ENCODE data around the gene EPHA8. TPM values are rescaled to one million over a fixed set of nuclear protein-coding genes. Genes with fewer than 3 reads are reported as not detected.

EPHA8 gene
- polyA plus RNA-seq, 1 of the 3 experiments (the other 2 are of a cell fraction) = 0.02 TPM

- no peak for TF ChIP-seq TAF1 (IDR thresholded peaks at IDR 0.05; ENCODE audit: borderline replicate concordance, low read depth, low read length)
- no peak for TF ChIP-seq RCOR1 (IDR thresholded peaks at IDR 0.05; ENCODE audit: low read length)
- no peak for TF ChIP-seq POLR2AphosphoS5 (IDR thresholded peaks at IDR 0.05; ENCODE audit: low read depth, low read length)
- TF ChIP-seq NRF1 (IDR thresholded peaks at IDR 0.05; ENCODE audit: low read depth, low read length) = no peak
- TF ChIP-seq JUND (IDR thresholded peaks at IDR 0.05) = no peak
- TF ChIP-seq RFX5 (IDR thresholded peaks at IDR 0.05; ENCODE audit: low read length) = no peak
- no peak for TF ChIP-seq SMC3 (IDR thresholded peaks at IDR 0.05; ENCODE audit: low read depth, low read length)
- no peak for TF ChIP-seq TEAD4 (IDR thresholded peaks at IDR 0.05; ENCODE audit: borderline replicate concordance, insufficient read depth)
- no peak for TF ChIP-seq MEF2A (IDR thresholded peaks at IDR 0.05; ENCODE audit: borderline replicate concordance, low read depth)
- TF ChIP-seq CHD2 (IDR thresholded peaks at IDR 0.05; ENCODE audit: low read length, partially characterized antibody) = no peak
- TF ChIP-seq, protein P1, sequence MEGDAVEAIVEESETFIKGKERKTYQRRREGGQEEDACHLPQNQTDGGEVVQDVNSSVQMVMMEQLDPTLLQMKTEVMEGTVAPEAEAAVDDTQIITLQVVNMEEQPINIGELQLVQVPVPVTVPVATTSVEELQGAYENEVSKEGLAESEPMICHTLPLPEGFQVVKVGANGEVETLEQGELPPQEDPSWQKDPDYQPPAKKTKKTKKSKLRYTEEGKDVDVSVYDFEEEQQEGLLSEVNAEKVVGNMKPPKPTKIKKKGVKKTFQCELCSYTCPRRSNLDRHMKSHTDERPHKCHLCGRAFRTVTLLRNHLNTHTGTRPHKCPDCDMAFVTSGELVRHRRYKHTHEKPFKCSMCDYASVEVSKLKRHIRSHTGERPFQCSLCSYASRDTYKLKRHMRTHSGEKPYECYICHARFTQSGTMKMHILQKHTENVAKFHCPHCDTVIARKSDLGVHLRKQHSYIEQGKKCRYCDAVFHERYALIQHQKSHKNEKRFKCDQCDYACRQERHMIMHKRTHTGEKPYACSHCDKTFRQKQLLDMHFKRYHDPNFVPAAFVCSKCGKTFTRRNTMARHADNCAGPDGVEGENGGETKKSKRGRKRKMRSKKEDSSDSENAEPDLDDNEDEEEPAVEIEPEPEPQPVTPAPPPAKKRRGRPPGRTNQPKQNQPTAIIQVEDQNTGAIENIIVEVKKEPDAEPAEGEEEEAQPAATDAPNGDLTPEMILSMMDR (IDR thresholded peaks at IDR 0.05) = no peak
Observed at GRCh38 chr1:22576617-22577016, 13.3 kb downstream of the EPHA8 start (continued).

GRCh38 chr1:22578732-22579361, 15.6 kb downstream of the EPHA8 start:
- Histone ChIP-seq H3K79me2 (ENCODE audit: insufficient read depth) (no peaks in the 10 kb centered on the region), H3K9me2 (no peaks in the 10 kb centered on the region), H3K27ac (ENCODE audit: low read depth in 2 of 2, low read length in 1 of 2) (peak overlapping the region in 1 of 2 experiments; percentile 74; a peak in 1 of 4 replicates), H3K36me3 (replicated peaks in 1 of 2; ENCODE audit: control insufficient read depth in 1 of 2, insufficient read depth in 2 of 2, low read length in 1 of 2) (no peaks in the 10 kb centered on the region), H3K4me2 (no peak overlapping the region), H3F3A (replicated peaks; ENCODE audit: insufficient read depth) (peaks cover 17% of the 10 kb centered on the region), H3K27me3 (ENCODE audit: insufficient read depth) (peaks cover 4% of the 10 kb centered on the region), H3K9me3 (no peaks in the 10 kb centered on the region), H3K4me3 (ENCODE audit: low read depth in 2 of 2, low read length in 1 of 2) (no peak overlapping the region), H3K9ac (no peak overlapping the region), H3K4me1 (ENCODE audit: control insufficient read depth in 1 of 2, insufficient read depth in 2 of 2, low read depth in 1 of 2, low read length in 1 of 2) (peaks cover 0 to 37% of the 10 kb centered on the region in 2 experiments; a peak in 2 of 4 replicates), H4K20me1 (ENCODE audit: insufficient read depth) (no peaks in the 10 kb centered on the region), H2AFZ (ENCODE audit: low read depth) (no peak overlapping the region)
- WGBS (ENCODE audit: low lambda C conversion rate) = 54% methylated on average over 12 of the region's 12 CpGs
- ChIA-PET CTCF (interaction anchor here (1.2 to 2.2 kb wide), 3 partner anchors 47 to 126 kb away, joined by 3 to 10 read pairs (median 3); no protein-coding TSS in a partner anchor), POLR2A (no interaction called here)
- DNase-seq = no peak
- TF ChIP-seq EZH2phosphoT487 (IDR thresholded peaks at IDR 0.05; ENCODE audit: borderline replicate concordance, low read depth) = no peak
- TF ChIP-seq CHD2 (IDR thresholded peaks at IDR 0.05; ENCODE audit: low read length, partially characterized antibody) = no peak
- TF ChIP-seq MAX (IDR thresholded peaks at IDR 0.05; ENCODE audit: low read depth) = no peak
- no peak for TF ChIP-seq RFX5 (IDR thresholded peaks at IDR 0.05; ENCODE audit: low read length)
- no peak for TF ChIP-seq RCOR1 (IDR thresholded peaks at IDR 0.05; ENCODE audit: low read length)
- no peak for TF ChIP-seq GATA2 (CRISPR knock-in tag; IDR thresholded peaks at IDR 0.05)
- no peak for TF ChIP-seq RAD21 (IDR thresholded peaks at IDR 0.05; ENCODE audit: low read length)
- TF ChIP-seq NFIC (IDR thresholded peaks at IDR 0.05; ENCODE audit: borderline replicate concordance) = no peak
- TF ChIP-seq GABPA (IDR thresholded peaks at IDR 0.05; ENCODE audit: low read depth) = no peak
- TF ChIP-seq ZBTB33 (IDR thresholded peaks at IDR 0.05; ENCODE audit: borderline replicate concordance, low read depth) = no peak
- no peak for TF ChIP-seq RXRA (IDR thresholded peaks at IDR 0.05; ENCODE audit: borderline replicate concordance, low read depth)
- no peak for TF ChIP-seq ELF1 (IDR thresholded peaks at IDR 0.05)
- no peak for TF ChIP-seq POLR2AphosphoS5 (IDR thresholded peaks at IDR 0.05; ENCODE audit: low read depth, low read length)
- TF ChIP-seq, protein P1 (IDR thresholded peaks at IDR 0.05) = no peak

Measured in SK-N-SH (cell line).